ENCODE data around the gene ZFAND3.

DNA sequence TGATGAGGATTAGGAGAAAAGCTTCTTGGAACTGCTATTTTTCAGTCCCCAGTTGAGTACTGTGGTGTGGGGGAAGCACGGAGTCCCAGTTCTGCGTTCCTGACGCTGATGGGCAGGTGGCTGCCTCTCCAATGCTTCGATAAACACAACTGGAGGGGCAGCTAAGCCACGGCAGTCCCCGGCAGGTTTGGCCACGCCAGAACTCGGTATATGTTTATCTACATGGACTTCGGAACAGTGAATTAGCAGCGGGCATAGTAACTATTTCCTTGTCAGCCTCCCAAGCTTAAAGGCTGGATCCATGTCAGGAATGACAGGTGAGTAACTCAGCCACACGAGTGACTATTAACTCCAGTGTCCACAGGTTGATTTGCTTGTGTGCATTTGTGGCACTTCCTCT lies 354.4 kb downstream of the ZFAND3 start:
- no peak for TF ChIP-seq CTCF (conservative IDR thresholded peaks at IDR 0.05; ENCODE audit: low read depth, low read length)
- TF ChIP-seq EZH2 (IDR thresholded peaks at IDR 0.05; ENCODE audit: borderline replicate concordance, low read depth, low read length, poor library complexity, severe bottlenecking): no peak
